ENCODE results near the gene UBL4B.

DNA sequence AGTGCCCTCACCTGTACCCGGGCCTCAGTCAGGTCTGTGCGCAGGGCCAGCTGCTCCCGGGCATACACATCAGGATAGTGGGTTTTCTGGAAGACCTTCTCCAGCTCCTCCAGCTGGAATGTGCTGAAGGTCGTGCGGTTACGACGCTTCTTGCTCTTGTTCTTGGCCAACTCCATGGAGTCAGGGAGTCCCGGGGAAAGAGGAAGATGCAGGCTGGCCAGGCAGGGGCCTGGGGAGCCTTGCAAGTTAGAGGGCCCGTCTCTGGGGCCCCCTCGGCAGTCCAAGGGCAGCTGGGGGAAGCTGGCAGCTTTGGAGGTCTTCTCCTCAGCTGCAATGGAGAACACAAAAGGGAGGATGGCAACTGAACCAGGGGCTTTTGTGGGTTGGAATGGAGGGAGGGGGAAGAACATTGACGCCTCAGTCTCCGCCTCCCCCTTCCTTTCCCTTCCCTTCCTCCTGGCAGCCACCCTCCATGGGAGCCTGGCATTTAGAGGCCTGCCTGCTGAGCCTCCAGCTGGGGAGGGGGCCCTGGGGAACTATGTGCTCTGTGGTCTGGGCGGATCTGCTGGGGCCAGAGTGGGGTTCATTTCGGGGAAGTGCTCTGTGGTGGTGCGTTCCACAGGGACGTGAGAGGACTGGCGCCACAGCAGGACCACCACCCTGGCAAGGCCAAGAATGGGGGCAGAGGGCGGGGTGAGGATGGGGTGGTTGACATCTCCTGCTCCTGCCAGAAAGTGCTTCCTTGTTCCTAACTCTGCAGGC lies 47.5 kb upstream of the UBL4B start:
- TF ChIP-seq, protein P1, sequence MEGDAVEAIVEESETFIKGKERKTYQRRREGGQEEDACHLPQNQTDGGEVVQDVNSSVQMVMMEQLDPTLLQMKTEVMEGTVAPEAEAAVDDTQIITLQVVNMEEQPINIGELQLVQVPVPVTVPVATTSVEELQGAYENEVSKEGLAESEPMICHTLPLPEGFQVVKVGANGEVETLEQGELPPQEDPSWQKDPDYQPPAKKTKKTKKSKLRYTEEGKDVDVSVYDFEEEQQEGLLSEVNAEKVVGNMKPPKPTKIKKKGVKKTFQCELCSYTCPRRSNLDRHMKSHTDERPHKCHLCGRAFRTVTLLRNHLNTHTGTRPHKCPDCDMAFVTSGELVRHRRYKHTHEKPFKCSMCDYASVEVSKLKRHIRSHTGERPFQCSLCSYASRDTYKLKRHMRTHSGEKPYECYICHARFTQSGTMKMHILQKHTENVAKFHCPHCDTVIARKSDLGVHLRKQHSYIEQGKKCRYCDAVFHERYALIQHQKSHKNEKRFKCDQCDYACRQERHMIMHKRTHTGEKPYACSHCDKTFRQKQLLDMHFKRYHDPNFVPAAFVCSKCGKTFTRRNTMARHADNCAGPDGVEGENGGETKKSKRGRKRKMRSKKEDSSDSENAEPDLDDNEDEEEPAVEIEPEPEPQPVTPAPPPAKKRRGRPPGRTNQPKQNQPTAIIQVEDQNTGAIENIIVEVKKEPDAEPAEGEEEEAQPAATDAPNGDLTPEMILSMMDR (IDR thresholded peaks at IDR 0.05 in 4 of 5, conservative IDR thresholded peaks at IDR 0.05 in 1 of 5) = no peak
- no peak for TF ChIP-seq POLR2A (IDR thresholded peaks at IDR 0.05)

Data from gastrocnemius medialis (tissue), 4 donors.